GM19023 (cell line): ENCODE results near the gene TUT1.

Source experiments
- ATAC-seq: cut with Tn5 transposase; IDR thresholded peaks from one replicate; pipeline ENCODE4 v1.9.1; 2021; ENCODE audit warnings: mild to moderate bottlenecking, moderate library complexity; ENCODE audit not compliant: unreplicated experiment

Gene TUT1

DNA sequence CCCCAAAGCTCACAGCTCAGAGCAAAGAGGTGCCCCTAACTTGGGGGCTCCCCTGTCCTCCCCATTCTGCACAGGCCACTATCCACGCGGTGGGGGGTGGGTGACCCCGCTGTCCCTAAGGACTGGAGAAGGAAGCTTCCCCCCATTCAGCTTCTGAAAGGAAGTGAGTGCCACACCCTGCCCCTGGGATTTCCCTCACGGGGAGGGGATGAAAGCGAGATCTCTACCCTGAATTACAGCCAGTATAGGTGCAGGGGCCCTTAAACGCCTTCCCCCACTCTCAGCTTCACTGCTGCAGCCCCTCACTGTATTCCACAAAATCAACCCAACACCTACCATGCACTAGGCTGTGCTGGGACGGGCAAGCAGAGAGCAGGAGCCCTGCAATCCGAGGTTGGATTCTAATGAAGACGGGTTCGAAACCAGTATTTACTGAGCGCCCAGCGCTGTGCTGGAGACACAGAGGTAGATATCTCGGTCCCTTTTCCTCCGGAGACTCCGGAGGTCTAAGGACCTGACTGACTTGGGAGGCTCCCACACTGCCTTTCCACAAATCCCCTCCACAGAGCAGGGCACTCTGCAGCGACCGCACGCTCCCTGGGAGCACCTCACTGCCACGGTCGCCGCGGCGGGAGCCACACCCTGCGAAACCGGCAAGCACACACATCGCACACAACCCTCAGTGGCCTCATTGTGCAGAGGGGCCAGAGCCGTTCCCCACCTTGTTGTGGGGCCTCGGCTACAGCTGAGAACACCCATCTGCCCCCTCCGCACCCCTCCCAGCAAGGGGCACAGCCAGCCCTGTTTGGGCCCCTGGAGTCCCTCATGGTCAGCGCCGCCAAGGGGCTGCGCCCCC is 46.5 kb downstream of the TUT1 start:
- ATAC-seq = no peak

DNA sequence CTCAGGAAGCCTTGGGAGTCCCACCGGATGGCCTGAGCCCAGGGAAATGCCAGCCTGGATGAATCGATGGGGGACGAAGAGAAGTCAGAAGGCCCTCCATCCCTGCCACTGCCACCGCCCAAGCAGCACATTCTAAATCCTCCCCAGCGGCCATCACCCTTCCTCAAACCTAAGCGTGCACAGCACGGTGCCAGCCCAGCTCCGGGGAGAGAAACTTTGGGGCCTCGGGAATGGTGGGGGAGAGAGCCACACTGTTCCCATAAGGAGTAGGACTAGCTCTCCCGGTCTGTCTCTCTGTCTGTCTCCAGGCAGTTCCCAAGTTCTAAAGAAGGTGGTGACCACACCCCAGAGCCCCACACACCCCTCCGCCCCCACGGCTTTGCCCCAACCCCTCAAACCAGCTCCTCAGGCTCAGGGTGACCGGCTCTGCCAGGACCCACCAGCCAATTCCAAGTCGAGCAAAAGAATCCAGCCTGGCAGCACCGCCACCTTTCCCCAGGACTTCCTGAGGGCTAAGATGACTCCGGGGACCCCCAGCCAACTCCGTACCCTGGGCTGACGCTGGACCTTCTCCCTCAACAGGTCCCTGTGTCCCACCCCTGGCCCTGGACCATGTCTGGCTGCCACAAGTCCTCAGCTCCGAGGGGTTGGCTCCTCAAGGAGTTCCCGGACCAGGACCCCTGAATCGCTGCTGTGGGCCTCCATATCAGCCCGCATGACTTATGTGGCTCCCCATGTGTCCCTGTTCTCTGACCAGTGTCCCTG is 47.5 kb downstream of the TUT1 start:
- no peak for ATAC-seq

DNA sequence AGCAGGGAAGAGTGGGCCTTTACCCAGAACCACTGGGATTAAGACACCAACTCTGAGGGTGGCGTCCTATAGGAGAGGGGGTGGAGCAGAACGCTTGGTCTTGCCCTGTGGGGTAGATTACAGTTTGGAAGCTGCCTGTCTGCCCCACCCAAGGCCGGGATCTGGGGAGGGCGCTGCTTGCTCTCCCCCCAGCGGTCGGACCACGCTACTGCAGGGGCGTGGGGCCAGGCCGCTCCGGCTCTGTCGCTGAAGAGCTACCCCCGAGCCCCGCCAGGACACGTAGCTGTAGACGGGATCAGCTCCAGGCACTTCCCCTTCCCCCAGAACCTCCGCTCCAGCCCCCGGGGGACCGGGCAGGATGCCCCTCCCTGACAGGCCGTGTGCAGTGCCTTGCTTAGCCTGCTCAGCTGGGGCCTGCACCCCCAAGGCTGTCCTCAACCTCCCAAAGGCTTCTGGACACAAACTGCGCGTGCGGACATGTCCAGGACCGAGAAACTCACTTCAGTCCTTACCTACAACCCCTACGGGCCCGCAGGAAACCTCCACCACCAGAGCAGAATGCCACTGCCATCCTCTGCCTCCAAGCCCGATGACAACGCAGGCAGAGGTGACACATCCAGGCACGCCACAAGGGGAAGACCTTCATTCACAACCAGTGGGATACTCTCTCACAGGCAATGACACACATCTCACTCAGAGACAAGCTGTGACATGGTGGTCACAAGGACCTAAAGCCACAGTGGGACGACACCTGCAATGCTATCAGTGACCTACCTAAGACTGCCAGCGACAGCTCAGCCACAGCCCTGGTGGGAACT is 48.4 kb downstream of the TUT1 start:
- ATAC-seq = no peak

DNA sequence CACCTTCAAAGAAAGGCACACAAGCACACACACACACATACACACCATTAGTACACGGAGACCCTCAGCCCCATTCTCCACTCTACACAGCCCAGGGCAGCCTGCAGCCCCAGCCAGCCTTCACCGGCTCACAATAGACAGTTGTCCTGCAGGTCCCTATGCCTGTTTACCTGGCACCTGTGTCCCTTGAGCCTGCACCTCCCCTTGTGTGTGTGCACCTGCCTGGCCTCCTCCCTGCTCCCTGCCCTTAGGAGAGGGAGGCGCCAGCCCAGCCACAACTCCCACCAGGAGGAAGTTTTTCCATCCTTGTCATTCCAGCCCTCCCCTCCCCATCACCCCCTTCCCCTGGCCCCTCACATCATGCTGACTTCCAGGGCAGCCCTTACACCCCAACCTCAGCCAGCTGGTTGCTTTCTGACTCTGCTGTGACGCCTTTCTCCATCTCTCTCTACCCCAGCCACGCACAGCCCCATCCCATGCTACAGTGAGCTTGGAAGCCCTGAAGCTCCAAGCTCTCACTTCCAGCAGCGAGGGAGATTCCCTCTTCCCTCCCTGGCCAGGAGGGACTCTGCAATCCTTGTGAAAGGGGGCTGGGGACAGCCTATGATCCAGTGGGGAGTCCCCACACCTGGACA is 49.1 kb downstream of the TUT1 start:
- no peak for ATAC-seq

DNA sequence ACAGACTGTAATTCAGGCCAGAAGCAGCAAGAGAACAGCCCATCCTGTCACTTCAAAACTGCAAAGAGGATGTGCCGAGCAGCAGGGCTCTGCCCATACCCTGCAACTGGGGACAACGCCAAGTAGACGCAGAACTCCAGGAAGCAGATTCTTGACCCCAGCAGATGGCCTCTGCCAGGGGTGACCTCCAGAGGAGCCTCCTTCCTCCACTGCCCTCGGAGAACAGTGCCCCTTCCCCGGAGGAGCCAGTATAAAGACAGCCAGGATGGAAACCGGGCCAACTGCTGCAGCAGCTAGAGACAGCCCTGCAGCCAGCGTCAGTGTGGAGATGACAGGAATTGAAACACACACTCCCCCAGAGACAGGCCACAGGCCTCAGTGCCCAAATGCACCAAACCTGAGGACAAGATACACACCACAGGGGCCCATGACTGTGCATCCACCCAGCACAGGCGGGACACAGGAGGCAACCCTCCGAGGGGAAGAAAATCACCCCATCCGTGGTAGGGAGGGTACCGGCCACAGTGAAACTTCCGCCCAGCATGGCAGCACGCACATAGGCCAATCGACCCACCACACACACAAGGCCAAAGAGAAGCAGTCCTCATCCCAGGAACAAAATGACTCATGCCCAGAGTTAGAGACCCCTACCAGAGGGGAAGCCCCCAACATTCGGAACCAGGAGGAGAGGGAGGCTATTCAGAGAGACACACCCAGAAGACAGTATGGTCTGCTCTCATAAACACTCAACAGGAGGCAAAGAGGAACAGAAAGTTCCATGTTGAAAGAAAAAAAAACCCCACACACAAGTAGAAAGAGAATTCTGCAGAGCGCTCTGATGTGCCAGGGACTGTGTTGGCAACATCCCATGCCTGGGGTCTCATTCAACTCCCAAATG is 50.3 kb downstream of the TUT1 start:
- peak; percentile 61 for ATAC-seq

DNA sequence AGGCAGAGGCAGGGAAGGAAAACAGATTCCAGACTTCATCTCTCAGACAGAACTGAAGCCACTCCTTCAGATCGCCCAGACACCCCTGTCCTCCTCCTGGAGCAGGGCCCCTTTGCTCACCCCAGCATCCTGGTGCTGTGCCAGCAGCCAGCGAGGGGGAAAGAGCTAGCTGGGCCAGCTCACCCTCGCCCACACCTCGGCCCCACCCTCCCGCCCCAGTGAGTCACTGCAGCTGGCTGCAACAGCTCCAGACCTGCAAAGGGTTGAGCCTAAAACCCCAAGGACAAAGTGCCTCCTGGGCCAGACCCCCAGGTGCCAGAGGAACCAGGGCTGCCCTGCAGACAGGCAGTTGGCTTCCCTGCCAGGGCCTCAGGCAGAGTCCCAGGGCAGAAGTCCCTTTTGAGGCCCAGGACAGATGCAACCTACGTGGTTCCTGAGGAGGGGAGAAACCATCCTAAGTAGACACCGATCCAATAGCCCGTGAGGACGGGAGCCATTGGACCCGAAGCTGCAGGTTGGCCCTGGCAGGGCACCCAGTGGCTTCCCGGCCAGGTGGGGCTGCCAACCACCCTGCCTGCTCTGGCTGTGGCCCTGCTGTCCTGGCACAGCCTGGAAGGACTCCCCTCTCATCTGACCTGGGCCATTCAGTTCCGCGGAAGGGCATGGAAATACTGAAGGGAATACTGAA is 51.9 kb downstream of the TUT1 start:
- ATAC-seq = no peak

DNA sequence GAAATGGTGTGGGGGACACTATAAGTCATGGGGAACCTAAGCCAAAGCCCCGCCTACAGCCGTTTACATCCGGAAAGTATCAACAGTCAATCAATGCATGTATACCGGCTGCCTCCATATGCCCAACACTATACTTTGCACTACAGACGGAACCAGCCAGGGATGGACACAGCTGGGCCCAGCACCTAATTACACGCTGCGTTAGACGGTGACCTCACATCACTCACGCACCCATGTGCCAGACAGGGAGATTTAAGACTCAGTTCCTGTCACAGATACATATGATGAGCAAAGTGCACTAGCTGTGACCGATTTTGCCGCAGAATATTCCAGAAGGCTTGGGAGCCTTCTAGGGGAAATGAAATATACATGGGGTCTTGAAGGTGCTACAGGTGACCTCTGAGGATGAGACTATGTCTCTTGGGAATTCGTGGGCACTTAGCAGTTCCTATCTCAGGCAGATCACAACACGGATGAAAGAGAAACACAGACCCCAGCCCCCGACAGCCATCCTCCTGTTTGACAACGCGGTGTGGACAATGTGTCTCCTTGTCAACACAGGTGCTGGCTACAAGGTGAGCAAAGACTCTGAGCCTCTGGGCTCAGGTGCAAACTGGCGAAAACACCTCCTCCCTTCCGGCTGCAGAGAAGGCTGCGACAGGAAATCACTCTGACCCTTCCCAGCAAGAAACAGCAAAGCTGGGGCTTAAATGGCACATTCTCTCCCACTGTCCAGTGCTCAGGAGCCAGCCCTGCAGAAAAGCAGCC is 52.7 kb downstream of the TUT1 start:
- no peak for ATAC-seq

DNA sequence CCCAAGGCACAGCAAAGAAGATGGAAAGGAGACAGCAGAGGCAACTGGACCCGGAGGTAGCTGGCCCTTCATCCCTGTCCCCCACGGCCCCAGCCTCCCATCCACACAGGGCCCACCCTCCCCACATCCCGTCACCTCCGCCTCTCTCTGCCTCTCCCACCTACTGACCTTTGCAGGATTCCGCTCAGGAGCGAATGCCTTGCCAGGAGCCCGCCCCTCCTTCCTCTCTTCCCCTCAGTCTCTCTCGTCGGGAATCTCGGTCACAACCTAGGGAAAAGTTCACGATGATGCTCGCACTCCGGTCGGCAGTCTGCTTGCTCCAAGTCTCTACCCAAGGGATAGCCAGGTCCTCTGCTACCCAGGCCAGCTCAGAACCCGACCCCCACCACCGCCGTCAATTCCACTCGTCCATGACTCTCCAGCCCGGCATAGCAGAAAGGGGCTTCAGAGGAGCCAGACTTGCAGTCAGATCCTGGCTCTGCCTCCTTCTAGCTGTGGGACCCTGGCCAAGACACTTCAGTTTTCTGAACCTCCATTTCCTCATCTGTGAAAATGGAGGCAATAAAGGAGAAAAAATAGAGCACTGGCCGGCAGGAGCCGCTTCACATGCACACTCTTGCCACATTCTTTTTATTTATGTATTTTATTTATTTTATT is 54.9 kb downstream of the TUT1 start:
- ATAC-seq = no peak

DNA sequence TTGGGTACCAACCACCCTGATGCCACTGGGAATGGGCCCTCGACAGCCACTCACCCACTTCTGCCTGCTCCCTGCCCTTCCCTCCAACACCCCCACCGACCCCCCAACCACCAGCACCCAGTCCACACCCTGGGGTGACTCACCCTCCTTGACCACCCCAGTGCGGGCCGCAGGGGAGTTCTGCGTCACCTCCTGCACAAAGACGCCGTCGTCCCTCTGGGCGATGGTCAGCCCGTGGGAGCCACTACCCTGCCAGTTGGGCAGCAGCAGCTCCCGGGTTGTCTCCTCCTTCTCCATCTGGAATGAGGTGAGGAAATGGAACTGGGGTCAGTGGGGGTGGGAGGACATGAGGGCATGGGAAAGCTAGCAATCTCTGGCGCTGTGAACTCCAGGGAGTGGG is 55.5 kb downstream of the TUT1 start:
- ATAC-seq = no peak

DNA sequence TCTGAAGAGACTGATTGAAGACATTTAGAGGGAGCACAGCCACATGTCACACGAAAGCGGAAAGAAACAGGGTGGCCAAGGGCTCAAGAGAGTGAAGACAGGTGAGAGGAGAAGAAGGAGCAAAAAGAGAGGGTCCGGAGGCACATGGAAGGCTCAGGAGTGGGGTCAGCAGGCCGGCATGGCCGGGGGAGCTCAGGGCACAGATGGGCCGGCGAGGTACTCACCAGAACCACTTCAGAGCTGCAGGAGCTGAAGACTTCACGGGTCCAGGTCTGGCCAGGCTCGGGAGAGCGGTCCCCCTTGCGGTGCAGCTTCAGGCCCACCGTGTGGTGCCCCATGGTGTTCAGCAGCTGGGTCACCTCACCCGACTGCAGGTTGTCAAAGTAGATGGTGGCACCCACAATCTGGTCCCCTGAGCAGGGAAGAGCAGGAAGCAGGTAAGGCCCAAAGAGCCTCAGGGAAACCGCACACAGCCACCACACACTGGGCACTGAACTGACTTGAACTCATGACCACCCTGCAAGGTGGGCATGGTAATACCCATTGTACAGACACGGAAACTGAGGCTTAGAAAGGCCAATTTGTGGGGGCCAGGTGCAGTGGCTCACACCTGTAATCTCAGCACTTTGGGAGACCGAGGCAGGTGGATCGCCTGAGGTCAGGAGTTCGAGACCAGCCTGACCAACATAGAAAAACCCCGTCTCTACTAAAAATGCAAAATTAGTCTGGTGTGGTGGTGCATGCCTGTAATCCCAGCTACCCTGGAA is 56.4 kb downstream of the TUT1 start:
- ATAC-seq = no peak

DNA sequence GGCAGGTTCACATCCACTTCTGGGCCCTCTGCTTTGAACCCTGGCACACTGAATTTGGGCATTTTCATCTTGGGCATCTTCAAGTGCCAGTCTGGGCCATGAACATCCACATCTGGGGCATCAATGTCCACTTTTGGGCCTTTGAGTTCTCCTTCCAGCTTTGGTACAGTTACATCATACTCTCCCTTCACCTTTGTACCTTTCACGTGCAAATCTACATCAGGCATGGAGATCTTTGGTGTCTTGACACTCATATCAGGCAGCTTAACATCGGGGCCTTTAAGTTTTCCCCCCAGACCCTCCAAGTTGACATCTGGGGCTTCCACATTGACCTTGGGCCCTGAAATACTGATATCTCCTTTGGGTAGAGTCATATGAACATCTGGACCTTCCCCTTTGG is 59.2 kb downstream of the TUT1 start:
- ATAC-seq = no peak
